Trophoblast cell (in vitro differentiated cells and primary cell): ENCODE data around the gene TNFAIP2. TPM values are rescaled to one million over a fixed set of nuclear protein-coding genes. Genes with fewer than 3 reads are reported as not detected.

ENCODE experiments used
- DNase-seq, 2 donors: peaks; one replicate each; pipeline ENCODE4 v3.0.0-alpha.2; 2016
- H2AFZ ChIP-seq: 2 replicates; pipeline ENCODE4 v1.6.1; 2013; ENCODE audit warnings: low read length, moderate library complexity, mild to moderate bottlenecking; ENCODE audit not compliant: insufficient read depth, poor library complexity
- H2AK5ac ChIP-seq: 2 replicates; pipeline ENCODE4 v1.6.1; 2013; ENCODE audit warnings: mild to moderate bottlenecking, low read length
- H2BK120ac ChIP-seq: 2 replicates; pipeline ENCODE4 v1.6.1; 2013; ENCODE audit warnings: low read length, mild to moderate bottlenecking, moderate library complexity; ENCODE audit not compliant: insufficient read depth, poor library complexity
- H2BK12ac ChIP-seq: 2 replicates; pipeline ENCODE4 v1.6.1; 2013; ENCODE audit warnings: mild to moderate bottlenecking, low read length, moderate library complexity
- H2BK5ac ChIP-seq: 2 replicates; pipeline ENCODE4 v1.6.1; 2013; ENCODE audit warnings: low read length, low read depth, moderate library complexity, mild to moderate bottlenecking; ENCODE audit not compliant: poor library complexity
- H3K14ac ChIP-seq: 2 replicates; pipeline ENCODE4 v1.6.1; 2013; ENCODE audit warnings: mild to moderate bottlenecking, low read length
- H3K18ac ChIP-seq: 2 replicates; pipeline ENCODE4 v1.6.1; 2013; ENCODE audit warnings: mild to moderate bottlenecking, low read length
- H3K23ac ChIP-seq: 2 replicates; pipeline ENCODE4 v1.6.1; 2013; ENCODE audit warnings: low read length
- H3K27ac ChIP-seq: 2 replicates; pipeline ENCODE4 v1.5.1; 2013; ENCODE audit warnings: low read depth, mild to moderate bottlenecking, inconsistent platforms, low read length, moderate library complexity
- H3K27me3 ChIP-seq: 2 replicates; pipeline ENCODE4 v1.6.1; 2013; ENCODE audit warnings: inconsistent platforms, mild to moderate bottlenecking, low read length, moderate library complexity; ENCODE audit not compliant: insufficient read depth
- H3K36me3 ChIP-seq, 2 experiments: 1 replicate in 1 of 2; 2 replicates in 1 of 2; pipeline ENCODE4 v1.6.1; 2013; ENCODE audit warnings: low read length in 2 of 2, mild to moderate bottlenecking in 2 of 2, moderate library complexity in 1 of 2; ENCODE audit not compliant: insufficient read depth in 2 of 2, control insufficient read depth in 1 of 2
- H3K4ac ChIP-seq: 2 replicates; pipeline ENCODE4 v1.6.1; 2013; ENCODE audit warnings: low read depth, mild to moderate bottlenecking, low read length, moderate library complexity
- H3K4me1 ChIP-seq, 2 experiments: 1 replicate in 1 of 2; 2 replicates in 1 of 2; pipeline ENCODE4 v1.6.1; 2013; ENCODE audit warnings: low read length in 2 of 2, mild to moderate bottlenecking in 2 of 2, moderate library complexity in 1 of 2; ENCODE audit not compliant: insufficient read depth in 2 of 2, control insufficient read depth in 1 of 2
- H3K4me2 ChIP-seq: 2 replicates; pipeline ENCODE4 v1.6.1; 2013; ENCODE audit warnings: inconsistent platforms, mild to moderate bottlenecking, low read length, moderate library complexity
- H3K4me3 ChIP-seq: 2 replicates; pipeline ENCODE4 v1.5.1; 2013; ENCODE audit warnings: mild to moderate bottlenecking, low read depth, low read length, inconsistent platforms
- H3K79me1 ChIP-seq: one replicate; pipeline ENCODE4 v1.6.1; 2013; ENCODE audit warnings: low read length
- H3K79me2 ChIP-seq: 2 replicates; pipeline ENCODE4 v1.6.1; 2013; ENCODE audit warnings: low read length, mild to moderate bottlenecking; ENCODE audit not compliant: control insufficient read depth, insufficient read depth, poor library complexity
- H3K9ac ChIP-seq: 2 replicates; pipeline ENCODE4 v1.6.1; 2013; ENCODE audit warnings: mild to moderate bottlenecking, low read length
- H3K9me3 ChIP-seq: 2 replicates; pipeline ENCODE4 v1.6.1; 2013; ENCODE audit warnings: low read depth, mild to moderate bottlenecking, control low read depth, inconsistent platforms, low read length; ENCODE audit not compliant: insufficient read depth
- H4K12ac ChIP-seq: 2 replicates; pipeline ENCODE4 v1.6.1; 2013; ENCODE audit warnings: low read depth, mild to moderate bottlenecking, low read length, moderate library complexity
- H4K8ac ChIP-seq: 2 replicates; pipeline ENCODE4 v1.6.1; 2013; ENCODE audit warnings: low read depth, mild to moderate bottlenecking, low read length, moderate library complexity
- H4K91ac ChIP-seq: one replicate; pipeline ENCODE4 v1.6.1; 2013; ENCODE audit warnings: low read depth, mild to moderate bottlenecking, low read length, moderate library complexity
- WGBS: extraction: QIAGEN DNeasy Blood & Tissue Kit; methylation state at CpG from one replicate; pipeline ENCODE4 v1.1.7; 2013; ENCODE audit warnings: missing lambda C conversion rate; ENCODE audit not compliant: insufficient read length, insufficient coverage; ENCODE audit errors: extremely low coverage; 5-methylcytosine and 5-hydroxymethylcytosine counted together
- polyA plus RNA-seq: library from polyadenylated mRNA; stranded (reverse); fragments of 200-250 nt; gene quantifications from 2 replicates; pipeline ENCODE4 v1.2.3, GENCODE V29; 2013

The TNFAIP2 gene
- polyA plus RNA-seq, result 185 and 205 TPM in 2 replicates

- peak within 1 kb of the TSS; percentile 36 for H2AK5ac ChIP-seq
- no peaks in the 10 kb centered on the region for H3K9me3 ChIP-seq
- peak within 1 kb of the TSS; percentile 34 for H4K8ac ChIP-seq
- H3K4me1 ChIP-seq, result peaks cover 15 to 27% of the 10 kb centered on the region in 2 experiments
- peaks cover 5% of the 10 kb centered on the region for H3K79me1 ChIP-seq
- peak; percentile 61 to 84 for DNase-seq
- no peak within 1 kb of the TSS for H4K12ac ChIP-seq
- no peak within 1 kb of the TSS for H3K14ac ChIP-seq
- H3K4me3 ChIP-seq, result peak within 1 kb of the TSS; percentile 46
- H3K27ac ChIP-seq, result no peak within 1 kb of the TSS
- H3K23ac ChIP-seq, result no peak within 1 kb of the TSS
- H3K79me2 ChIP-seq, result no peaks in the 10 kb centered on the region
- no peaks in the 10 kb centered on the region for H3K36me3 ChIP-seq
- H3K4ac ChIP-seq, result no peak within 1 kb of the TSS
- H2AFZ ChIP-seq, result no peak within 1 kb of the TSS
- H3K4me2 ChIP-seq, result peak within 1 kb of the TSS; percentile 49
- H3K27me3 ChIP-seq, result peaks cover 15% of the 10 kb centered on the region
- WGBS, result no CpG with 5 or more reads among the region's 74 CpGs
- H3K18ac ChIP-seq, result peak within 1 kb of the TSS; percentile 48
- H2BK5ac ChIP-seq, result no peak within 1 kb of the TSS
- H2BK12ac ChIP-seq, result no peak within 1 kb of the TSS
- no peak within 1 kb of the TSS for H2BK120ac ChIP-seq
- no peak within 1 kb of the TSS for H3K9ac ChIP-seq
- H4K91ac ChIP-seq, result peak within 1 kb of the TSS; percentile 27
Observed at GRCh38 chr14:103122947-103123633, at the start of gene TNFAIP2. Gene TNFAIP2, plus strand, starts transcription at chr14:103123461. Its CDS starts 2,997 bp downstream, at chr14:103126458.

GRCh38 chr14:103073876-103074728 is 49.2 kb upstream of the TNFAIP2 start:
- Histone ChIP-seq H2BK12ac (no peak overlapping the region), H3K27me3 (no peaks in the 10 kb centered on the region), H3K79me2 (no peaks in the 10 kb centered on the region), H4K91ac (no peak overlapping the region), H3K27ac (no peak overlapping the region), H2AK5ac (no peak overlapping the region), H4K8ac (no peak overlapping the region), H3K14ac (no peak overlapping the region), H3K9me3 (peaks cover 2% of the 10 kb centered on the region), H2BK120ac (no peak overlapping the region), H3K4ac (no peak overlapping the region), H2AFZ (no peak overlapping the region), H3K23ac (no peak overlapping the region), H3K4me1 (peaks cover 4 to 5% of the 10 kb centered on the region in 2 experiments), H3K36me3 (no peaks in the 10 kb centered on the region), H3K4me3 (no peak overlapping the region), H3K18ac (no peak overlapping the region), H2BK5ac (no peak overlapping the region), H4K12ac (no peak overlapping the region), H3K79me1 (no peaks in the 10 kb centered on the region), H3K9ac (no peak overlapping the region), H3K4me2 (no peak overlapping the region)
- WGBS, result no CpG with 5 or more reads among the region's 21 CpGs
- peak in 1 of 2 donors; percentile 62 for DNase-seq

GRCh38 chr14:103074729-103075367 is 48.4 kb upstream of the TNFAIP2 start:
- WGBS, result no CpG with 5 or more reads among the region's 21 CpGs
- Histone ChIP-seq H4K91ac (no peak overlapping the region), H2AFZ (peak overlapping the region; percentile 67), H4K8ac (no peak overlapping the region), H2BK120ac (no peak overlapping the region), H3K4me3 (no peak overlapping the region), H3K79me1 (no peaks in the 10 kb centered on the region), H3K36me3 (no peaks in the 10 kb centered on the region), H3K4me2 (peak overlapping the region; percentile 61), H3K27me3 (no peaks in the 10 kb centered on the region), H4K12ac (no peak overlapping the region), H3K9me3 (peaks cover 2% of the 10 kb centered on the region), H3K18ac (no peak overlapping the region), H3K4me1 (peaks cover 4 to 5% of the 10 kb centered on the region in 2 experiments), H3K27ac (no peak overlapping the region), H2BK5ac (no peak overlapping the region), H3K9ac (no peak overlapping the region), H3K14ac (no peak overlapping the region), H2BK12ac (no peak overlapping the region), H3K4ac (no peak overlapping the region), H3K79me2 (no peaks in the 10 kb centered on the region), H3K23ac (no peak overlapping the region), H2AK5ac (no peak overlapping the region)
- peak in 1 of 2 donors; percentile 25 for DNase-seq

GRCh38 chr14:103078420-103078749 is 44.9 kb upstream of the TNFAIP2 start:
- DNase-seq, result peak; percentile 54 to 81
- Histone ChIP-seq H3K4ac (no peak overlapping the region), H4K91ac (no peak overlapping the region), H3K36me3 (no peaks in the 10 kb centered on the region), H3K79me2 (no peaks in the 10 kb centered on the region), H4K12ac (no peak overlapping the region), H3K23ac (no peak overlapping the region), H3K27me3 (no peaks in the 10 kb centered on the region), H3K4me2 (no peak overlapping the region), H3K4me1 (peaks cover 4 to 5% of the 10 kb centered on the region in 2 experiments), H3K9ac (no peak overlapping the region), H3K79me1 (no peaks in the 10 kb centered on the region), H2BK12ac (no peak overlapping the region), H3K18ac (no peak overlapping the region), H2BK120ac (no peak overlapping the region), H3K9me3 (peaks cover 4% of the 10 kb centered on the region), H2AFZ (no peak overlapping the region), H3K14ac (no peak overlapping the region), H3K4me3 (no peak overlapping the region), H2BK5ac (no peak overlapping the region), H4K8ac (no peak overlapping the region), H3K27ac (no peak overlapping the region), H2AK5ac (no peak overlapping the region)
- WGBS, result no CpG with 5 or more reads among the region's 9 CpGs
